Neural cell (in vitro differentiated cells): ENCODE measurements around the gene C1QTNF9B. TPM values are rescaled to one million over a fixed set of nuclear protein-coding genes. Genes with fewer than 3 reads are reported as not detected.

Experiments used
- H2AFZ ChIP-seq: fragments of 200-600, 300-800 bp; sonication (generic), shearing (Covaris generic); 2 replicates; pipeline ENCODE4 v1.6.0; 2014; ENCODE audit warnings: low read depth, mild to moderate bottlenecking, antibody characterized with exemption, low read length, moderate library complexity
- H3F3A ChIP-seq: fragments of 200-600 bp; shearing (Covaris generic); 2 replicates; pipeline ENCODE4 v1.6.1; 2016; ENCODE audit warnings: mild to moderate bottlenecking, moderate library complexity, mixed read lengths, antibody characterized with exemption, low read length; ENCODE audit not compliant: insufficient read depth, poor library complexity, severe bottlenecking
- H3K27ac ChIP-seq: fragments of 200-600, 300-800 bp; sonication (generic), shearing (Covaris generic); 2 replicates; pipeline ENCODE4 v1.5.1; 2014; ENCODE audit warnings: mild to moderate bottlenecking, low read length, moderate library complexity
- H3K27me3 ChIP-seq: fragments of 300-800, 200-600 bp; sonication (generic), shearing (Covaris generic); 2 replicates; pipeline ENCODE4 v1.6.0; 2014; ENCODE audit warnings: mild to moderate bottlenecking, low read depth, low read length, moderate library complexity; ENCODE audit not compliant: insufficient read depth
- H3K36me3 ChIP-seq: fragments of 300-800, 200-600 bp; sonication (generic), shearing (Covaris generic); 2 replicates; pipeline ENCODE4 v1.5.1; 2014; ENCODE audit warnings: mild to moderate bottlenecking, antibody characterized with exemption, low read length, moderate library complexity; ENCODE audit not compliant: insufficient read depth
- H3K4me2 ChIP-seq: fragments of 300-800, 200-600 bp; sonication (generic), shearing (Covaris generic); 2 replicates; pipeline ENCODE4 v1.6.0; 2014; ENCODE audit warnings: mild to moderate bottlenecking, low read length
- H3K4me3 ChIP-seq: fragments of 300-800, 200-600 bp; sonication (generic), shearing (Covaris generic); 2 replicates; pipeline ENCODE4 v1.5.1; 2014; ENCODE audit warnings: mild to moderate bottlenecking, low read length, moderate library complexity
- H3K79me2 ChIP-seq: fragments of 200-600 bp; shearing (Covaris generic); replicated peaks from 2 replicates; pipeline ENCODE4 v1.6.0; 2014; ENCODE audit warnings: mild to moderate bottlenecking, low read length, moderate library complexity; ENCODE audit not compliant: insufficient read depth
- H3K9ac ChIP-seq: fragments of 300-800, 200-600 bp; sonication (generic), shearing (Covaris generic); 2 replicates; pipeline ENCODE4 v1.6.1; 2016; ENCODE audit warnings: mild to moderate bottlenecking, low read length, mixed read lengths
- H3K9me2 ChIP-seq: fragments of 200-600 bp; shearing (Covaris generic); 2 replicates; pipeline ENCODE4 v1.6.1; 2016; ENCODE audit warnings: mild to moderate bottlenecking, low read length, mixed read lengths; ENCODE audit not compliant: insufficient read depth
- H3K9me3 ChIP-seq: fragments of 200-600, 300-800 bp; sonication (generic), shearing (Covaris generic); 2 replicates; pipeline ENCODE4 v1.6.1; 2016; ENCODE audit warnings: mild to moderate bottlenecking, mixed run types, low read length, moderate library complexity, mixed read lengths
- H4K20me1 ChIP-seq: fragments of 200-600 bp; shearing (Covaris generic); 2 replicates; pipeline ENCODE4 v1.6.1; 2016; ENCODE audit warnings: mild to moderate bottlenecking, mixed run types; ENCODE audit not compliant: insufficient read depth
- CTCF ChIP-seq: fragments of 450-650 bp; IDR thresholded peaks from 2 replicates; pipeline ENCODE4 v1.5.1; 2014; ENCODE audit warnings: antibody characterized with exemption, mild to moderate bottlenecking, moderate library complexity; ENCODE audit not compliant: poor library complexity, severe bottlenecking
- EP300 ChIP-seq: fragments of 450-650 bp; conservative IDR thresholded peaks from 2 replicates; pipeline ENCODE4 v1.6.1; 2014; ENCODE audit warnings: antibody characterized with exemption, mild to moderate bottlenecking, moderate library complexity; ENCODE audit not compliant: poor library complexity, severe bottlenecking
- EZH2 ChIP-seq: fragments of 200-600, 300-800 bp; shearing (Covaris generic), sonication (generic); IDR thresholded peaks from 2 replicates; pipeline ENCODE4 v1.6.1; 2014; ENCODE audit warnings: antibody characterized with exemption, low read length, borderline replicate concordance, mild to moderate bottlenecking; ENCODE audit not compliant: insufficient read depth, poor library complexity, severe bottlenecking
- MXI1 ChIP-seq: fragments of 450-650 bp; conservative IDR thresholded peaks from 2 replicates; pipeline ENCODE4 v1.6.1; 2014; ENCODE audit warnings: antibody characterized with exemption, mild to moderate bottlenecking; ENCODE audit not compliant: poor library complexity, severe bottlenecking
- POLR2AphosphoS5 ChIP-seq: IDR thresholded peaks from 2 replicates; pipeline ENCODE4 v1.6.1; 2012
- RAD21 ChIP-seq: fragments of 450-650 bp; conservative IDR thresholded peaks from 2 replicates; pipeline ENCODE4 v1.6.1; 2014; ENCODE audit warnings: antibody characterized with exemption, mild to moderate bottlenecking, moderate library complexity
- REST ChIP-seq: IDR thresholded peaks from 2 replicates; pipeline ENCODE4 v1.6.1; 2012; ENCODE audit warnings: borderline replicate concordance
- SMC3 ChIP-seq: fragments of 450-650 bp; conservative IDR thresholded peaks from 2 replicates; pipeline ENCODE4 v1.6.1; 2014; ENCODE audit warnings: antibody characterized with exemption, mild to moderate bottlenecking, moderate library complexity; ENCODE audit not compliant: poor library complexity
- TAF1 ChIP-seq: IDR thresholded peaks from 2 replicates; pipeline ENCODE4 v1.6.1; 2012; ENCODE audit warnings: low read depth
- polyA plus RNA-seq: library from polyadenylated mRNA; depleted of rRNA; stranded (reverse); fragments of >200 nt; gene quantifications from 2 replicates; pipeline ENCODE4 v1.2.3, GENCODE V29; 2014

C1QTNF9B gene
- polyA plus RNA-seq, 1 donor from 2014 or later, result 1.5 TPM

GRCh38 chr13:23877286-23877685 lies 20.0 kb downstream of the C1QTNF9B start:
- TF ChIP-seq POLR2AphosphoS5 (no peak), EP300 (no peak), MXI1 (no peak), EZH2 (no peak), REST (no peak), RAD21 (no peak), CTCF (no peak)
- Histone ChIP-seq H3K27me3 (no peaks in the 10 kb centered on the region), H3K9me3 (no peaks in the 10 kb centered on the region), H3F3A (no peaks in the 10 kb centered on the region), H3K9ac (no peak overlapping the region), H3K36me3 (no peaks in the 10 kb centered on the region), H3K9me2 (no peaks in the 10 kb centered on the region), H3K79me2 (no peaks in the 10 kb centered on the region), H2AFZ (no peak overlapping the region), H3K27ac (no peak overlapping the region), H3K4me2 (no peak overlapping the region), H4K20me1 (no peaks in the 10 kb centered on the region), H3K4me3 (no peak overlapping the region)

- H2AFZ ChIP-seq, result no peak overlapping the region
- no peak overlapping the region for H3K9ac ChIP-seq
- no peak overlapping the region for H3K4me2 ChIP-seq
- no peaks in the 10 kb centered on the region for H3K36me3 ChIP-seq
- no peaks in the 10 kb centered on the region for H3K9me3 ChIP-seq
- TF ChIP-seq POLR2AphosphoS5 (no peak), REST (no peak), SMC3 (peak; percentile 49), MXI1 (no peak), TAF1 (no peak), CTCF (peak; percentile 51), RAD21 (peak; percentile 45), EP300 (no peak), EZH2 (no peak)
- H3K79me2 ChIP-seq, result no peaks in the 10 kb centered on the region
- H3K4me3 ChIP-seq, result no peak overlapping the region
- H3K27ac ChIP-seq, result no peak overlapping the region
- no peaks in the 10 kb centered on the region for H3K9me2 ChIP-seq
- no peaks in the 10 kb centered on the region for H4K20me1 ChIP-seq
- no peaks in the 10 kb centered on the region for H3K27me3 ChIP-seq
- H3F3A ChIP-seq, result no peaks in the 10 kb centered on the region
These were observed 21.0 kb downstream of the C1QTNF9B start for GRCh38 chr13:23876265-23876664.
